SJSA1 (cell line): ENCODE data around the gene ZFPL1. TPM values are rescaled to one million over a fixed set of nuclear protein-coding genes. Genes with fewer than 3 reads are reported as not detected.
A peak's percentile ranks its signal among the peaks of the same experiment; 100 is the strongest.

Source experiments
- DNase-seq, 2 experiments: peaks; one replicate each; pipeline ENCODE4 v3.0.0-alpha.2; 2015 to 2020; ENCODE audit warnings: low spot score in 2 of 2, low read depth in 1 of 2
- H3K27ac ChIP-seq: fragments of 250-450 bp; sonication (Bioruptor Pico); 2 replicates; pipeline ENCODE4 v1.5.1; 2020; ENCODE audit warnings: mild to moderate bottlenecking, moderate library complexity
- H3K27me3 ChIP-seq: fragments of 250-450 bp; sonication (Bioruptor Pico); replicated peaks from 2 replicates; pipeline ENCODE4 v1.5.1; 2020; ENCODE audit warnings: mild to moderate bottlenecking, moderate library complexity
- H3K36me3 ChIP-seq: fragments of 250-450 bp; sonication (Bioruptor Pico); 2 replicates; pipeline ENCODE4 v1.5.1; 2020; ENCODE audit warnings: mild to moderate bottlenecking
- H3K4me1 ChIP-seq: fragments of 250-450 bp; sonication (Bioruptor Pico); replicated peaks from 2 replicates; pipeline ENCODE4 v1.6.1; 2021; ENCODE audit warnings: mild to moderate bottlenecking
- H3K4me3 ChIP-seq: fragments of 250-450 bp; sonication (Bioruptor Pico); 2 replicates; pipeline ENCODE4 v1.5.1; 2020; ENCODE audit warnings: mild to moderate bottlenecking
- H3K9me3 ChIP-seq: fragments of 250-450 bp; sonication (Bioruptor Pico); replicated peaks from 2 replicates; pipeline ENCODE4 v1.5.1; 2020; ENCODE audit warnings: mild to moderate bottlenecking
- total RNA-seq: library from RNA; depleted of rRNA; stranded (reverse); fragments of >200 nt; shearing (Covaris generic); gene quantifications from 2 replicates; pipeline ENCODE4 v1.2.3, GENCODE V29; 2014

ZFPL1 gene
- total RNA-seq, 1 experiment from 2014 or later = 91.9 TPM

DNA sequence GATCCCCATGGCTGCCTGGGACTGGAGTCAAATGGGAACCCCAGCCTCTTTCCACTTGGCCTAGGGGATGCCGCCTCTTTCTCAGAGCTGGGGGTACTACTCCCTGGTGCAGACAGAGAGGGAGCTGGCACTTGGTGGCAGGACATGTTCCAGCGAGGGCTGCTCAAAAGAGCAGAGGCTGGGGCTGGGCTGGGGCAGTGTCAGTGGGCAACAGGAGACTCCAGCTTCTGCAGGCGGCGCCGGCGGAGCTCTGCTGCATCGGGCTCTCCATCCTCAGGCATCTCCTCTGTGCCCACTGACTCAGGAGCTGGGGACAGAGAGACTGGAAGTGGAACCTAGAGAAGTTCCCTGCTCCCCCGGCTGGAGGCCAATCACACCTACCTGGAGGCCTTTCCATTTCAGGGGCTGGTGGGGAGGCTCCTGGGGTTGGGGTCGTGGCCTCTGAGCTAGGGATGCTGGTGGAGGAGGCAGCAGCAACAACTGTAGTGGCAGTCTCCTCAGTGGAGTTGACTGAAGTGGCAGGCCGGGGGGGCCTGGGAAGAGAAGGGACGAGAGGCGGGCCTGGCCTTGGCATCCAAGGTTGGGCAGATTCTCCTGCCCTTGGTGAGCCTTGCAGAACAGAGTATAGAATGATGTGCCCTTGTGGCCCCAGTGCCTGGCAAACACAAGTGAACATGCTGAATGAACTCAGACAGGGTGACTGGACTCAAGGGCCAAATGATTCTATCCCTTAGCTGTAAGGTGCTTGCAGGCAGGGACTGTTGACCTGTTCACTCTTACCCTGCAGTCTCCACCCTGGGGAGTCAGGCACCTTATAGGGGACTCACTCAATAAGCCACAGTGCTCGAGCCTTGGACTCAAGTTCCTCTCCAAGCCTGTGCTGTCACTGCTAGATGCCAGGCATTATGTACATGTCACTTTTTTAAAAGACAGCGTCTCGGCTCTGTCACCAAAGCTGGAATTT, 44.4 kb downstream of the ZFPL1 start:
- no peak overlapping the region for H3K27ac ChIP-seq
- H3K27me3 ChIP-seq = no peaks in the 10 kb centered on the region
- peak in 1 of 2 experiments; percentile 58 for DNase-seq
- H3K4me3 ChIP-seq = no peak overlapping the region
- no peaks in the 10 kb centered on the region for H3K9me3 ChIP-seq
- H3K36me3 ChIP-seq = peaks cover 95% of the 10 kb centered on the region
- H3K4me1 ChIP-seq = peaks cover 7% of the 10 kb centered on the region

DNA sequence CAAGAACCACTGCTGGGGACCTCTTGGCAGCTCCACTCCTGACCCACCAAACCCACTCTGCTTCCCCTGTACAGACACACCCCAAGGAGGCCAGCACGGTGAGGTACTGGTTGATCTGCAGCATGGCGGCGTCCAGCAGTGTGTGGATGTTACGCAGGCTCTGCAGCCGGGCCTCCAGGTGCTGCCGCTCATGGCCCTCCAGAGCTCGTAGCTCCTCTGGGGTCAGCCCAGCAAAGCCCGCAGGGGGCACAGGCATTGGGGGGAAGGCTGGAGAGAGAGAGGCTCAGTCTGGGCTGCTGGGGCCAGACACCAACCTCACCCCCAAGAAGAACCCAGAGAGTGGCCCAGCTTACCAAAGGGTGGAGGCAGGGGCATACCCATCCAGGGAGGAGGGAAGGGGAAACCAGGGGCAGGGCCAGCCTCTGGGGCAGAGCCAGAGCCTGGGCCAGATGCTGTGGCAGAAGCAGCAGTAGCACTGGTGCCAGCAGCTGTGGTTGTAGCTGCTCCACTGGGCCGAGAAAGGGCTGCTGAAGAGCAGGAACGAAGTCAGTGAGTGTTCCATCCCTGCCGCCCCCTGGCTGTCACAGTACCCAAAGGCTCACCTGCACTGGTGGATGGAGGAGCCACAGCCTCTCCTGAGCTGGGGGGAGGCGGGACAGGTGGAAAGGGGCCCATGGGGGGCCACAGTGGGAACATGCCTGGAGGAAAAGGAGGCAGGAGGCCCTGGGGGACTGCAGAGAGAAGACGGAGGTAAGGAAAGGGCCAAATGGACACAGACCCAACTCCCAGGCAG, 45.8 kb downstream of the ZFPL1 start:
- H3K27ac ChIP-seq = no peak overlapping the region
- no peaks in the 10 kb centered on the region for H3K9me3 ChIP-seq
- H3K4me1 ChIP-seq = peaks cover 10% of the 10 kb centered on the region
- H3K4me3 ChIP-seq = no peak overlapping the region
- no peak for DNase-seq
- H3K27me3 ChIP-seq = no peaks in the 10 kb centered on the region
- H3K36me3 ChIP-seq = peaks cover 94% of the 10 kb centered on the region

DNA sequence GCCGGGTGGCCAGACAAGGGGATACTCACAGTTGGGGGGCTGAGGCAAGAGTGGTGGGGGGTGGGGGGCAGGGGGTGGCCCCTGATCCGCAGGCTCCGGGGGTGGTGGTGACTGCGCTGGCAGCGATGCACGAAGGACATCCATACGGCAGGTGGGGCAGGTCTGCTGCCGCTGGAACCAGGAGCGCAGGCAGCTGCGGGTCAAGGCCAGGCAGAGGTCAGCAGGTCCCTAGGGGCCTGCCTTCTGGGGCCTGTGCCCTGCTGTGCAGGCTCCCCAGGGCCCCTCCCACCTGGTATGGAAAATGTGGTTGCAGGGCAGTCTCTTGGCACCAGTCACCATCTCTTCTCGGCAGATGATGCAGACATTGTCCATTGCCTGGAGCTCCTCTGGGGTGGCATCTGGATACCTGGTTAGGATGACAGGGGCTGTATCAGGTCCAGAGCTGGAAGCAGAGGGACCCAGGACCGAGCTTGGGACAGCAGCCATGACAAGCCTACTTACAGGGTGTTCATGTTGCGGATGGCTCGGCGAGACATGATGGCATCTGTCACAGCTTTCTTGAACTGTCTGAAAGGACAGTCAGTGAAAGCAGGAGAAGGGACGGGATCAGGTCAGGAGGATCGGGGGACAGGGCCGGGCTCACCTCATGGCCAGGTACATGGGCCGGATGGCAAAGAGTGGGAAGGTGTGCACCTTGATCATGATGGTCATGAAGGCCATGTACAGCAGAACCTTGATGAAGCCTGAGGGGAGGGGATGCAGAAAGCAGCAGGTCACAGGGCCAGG, 46.8 kb downstream of the ZFPL1 start:
- H3K27ac ChIP-seq = no peak overlapping the region
- peaks cover 85% of the 10 kb centered on the region for H3K36me3 ChIP-seq
- H3K4me1 ChIP-seq = peaks cover 16% of the 10 kb centered on the region
- H3K27me3 ChIP-seq = no peaks in the 10 kb centered on the region
- DNase-seq = no peak
- no peaks in the 10 kb centered on the region for H3K9me3 ChIP-seq
- no peak overlapping the region for H3K4me3 ChIP-seq

DNA sequence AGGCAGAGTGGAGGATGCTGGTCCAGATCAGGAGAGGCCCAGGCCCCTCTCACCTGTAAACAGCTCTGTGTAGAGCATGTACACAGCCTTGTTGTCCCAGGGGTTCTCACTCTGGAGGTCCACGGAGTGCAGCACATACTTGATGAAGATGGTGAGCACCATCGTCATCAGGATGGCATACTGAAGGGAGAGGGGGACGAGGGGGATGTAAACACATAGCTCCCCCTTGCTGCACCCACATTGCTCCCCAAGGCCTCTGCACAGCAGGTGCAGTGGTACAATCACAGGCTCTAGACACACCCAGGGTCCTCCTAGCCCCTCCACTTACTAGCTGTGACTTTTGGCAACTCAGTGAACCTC, 47.4 kb downstream of the ZFPL1 start:
- H3K36me3 ChIP-seq = peaks cover 79% of the 10 kb centered on the region
- no peak for DNase-seq
- H3K4me1 ChIP-seq = peaks cover 16% of the 10 kb centered on the region
- H3K27ac ChIP-seq = no peak overlapping the region
- H3K9me3 ChIP-seq = no peaks in the 10 kb centered on the region
- no peaks in the 10 kb centered on the region for H3K27me3 ChIP-seq
- no peak overlapping the region for H3K4me3 ChIP-seq

DNA sequence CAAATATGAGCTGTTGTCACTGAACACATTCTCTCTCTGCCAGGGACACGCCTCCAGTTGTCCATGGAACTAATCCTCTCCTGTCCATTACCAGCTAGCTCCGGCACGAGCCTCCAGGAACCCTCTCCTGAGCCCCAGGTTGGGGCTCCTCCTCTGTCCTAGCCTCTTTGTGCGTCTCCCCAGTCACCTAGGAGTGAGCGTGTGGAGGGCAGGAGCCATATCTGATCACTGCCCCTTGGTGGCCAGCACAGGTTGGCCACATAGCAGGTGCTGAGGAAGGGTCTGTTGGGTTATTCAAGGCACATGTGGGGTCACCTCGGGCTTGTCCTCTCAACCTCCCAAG, 47.8 kb downstream of the ZFPL1 start:
- Histone ChIP-seq H3K9me3 (no peaks in the 10 kb centered on the region), H3K27ac (no peak overlapping the region), H3K4me1 (peaks cover 16% of the 10 kb centered on the region), H3K36me3 (peaks cover 74% of the 10 kb centered on the region), H3K27me3 (no peaks in the 10 kb centered on the region), H3K4me3 (no peak overlapping the region)
- no peak for DNase-seq

DNA sequence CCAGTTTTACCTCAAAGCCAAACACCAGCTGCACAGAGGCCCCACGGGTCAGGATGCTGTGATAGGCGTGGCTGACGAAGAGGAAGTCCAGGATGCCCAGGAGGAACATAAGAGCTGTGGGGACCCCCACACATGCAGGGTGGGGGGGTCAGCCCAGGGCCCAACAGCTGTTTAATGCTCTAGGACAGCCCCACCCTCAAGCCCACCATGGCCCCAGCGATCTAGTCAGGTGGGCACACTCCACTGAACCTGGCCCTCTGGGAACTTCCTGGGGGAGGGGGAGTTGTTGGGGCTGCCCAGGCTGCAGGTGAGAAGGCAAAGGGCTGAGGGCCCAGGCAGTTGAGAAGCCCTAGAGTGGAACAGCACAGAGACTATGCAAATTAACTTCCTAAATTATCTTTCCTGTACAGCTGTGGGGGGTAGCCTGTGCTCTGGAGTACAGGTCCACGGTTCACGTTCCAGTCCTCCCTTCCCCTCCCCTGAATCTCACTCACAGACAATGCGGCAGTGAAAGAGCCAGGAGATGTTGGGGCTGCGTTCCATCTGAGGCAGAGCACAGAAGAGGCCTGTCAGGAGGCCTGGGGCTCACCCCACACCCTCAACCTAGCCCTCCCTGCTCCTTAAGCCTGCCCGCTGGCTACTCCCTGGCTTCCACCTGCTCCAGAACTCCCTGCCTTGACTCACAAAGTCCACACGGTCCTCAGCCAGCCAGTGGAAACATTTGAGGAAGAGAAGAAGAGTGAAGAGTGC, 48.4 kb downstream of the ZFPL1 start:
- peaks cover 16% of the 10 kb centered on the region for H3K4me1 ChIP-seq
- no peak overlapping the region for H3K27ac ChIP-seq
- peak in 1 of 2 experiments; percentile 50 for DNase-seq
- H3K27me3 ChIP-seq = no peaks in the 10 kb centered on the region
- peaks cover 69% of the 10 kb centered on the region for H3K36me3 ChIP-seq
- no peaks in the 10 kb centered on the region for H3K9me3 ChIP-seq
- no peak overlapping the region for H3K4me3 ChIP-seq

DNA sequence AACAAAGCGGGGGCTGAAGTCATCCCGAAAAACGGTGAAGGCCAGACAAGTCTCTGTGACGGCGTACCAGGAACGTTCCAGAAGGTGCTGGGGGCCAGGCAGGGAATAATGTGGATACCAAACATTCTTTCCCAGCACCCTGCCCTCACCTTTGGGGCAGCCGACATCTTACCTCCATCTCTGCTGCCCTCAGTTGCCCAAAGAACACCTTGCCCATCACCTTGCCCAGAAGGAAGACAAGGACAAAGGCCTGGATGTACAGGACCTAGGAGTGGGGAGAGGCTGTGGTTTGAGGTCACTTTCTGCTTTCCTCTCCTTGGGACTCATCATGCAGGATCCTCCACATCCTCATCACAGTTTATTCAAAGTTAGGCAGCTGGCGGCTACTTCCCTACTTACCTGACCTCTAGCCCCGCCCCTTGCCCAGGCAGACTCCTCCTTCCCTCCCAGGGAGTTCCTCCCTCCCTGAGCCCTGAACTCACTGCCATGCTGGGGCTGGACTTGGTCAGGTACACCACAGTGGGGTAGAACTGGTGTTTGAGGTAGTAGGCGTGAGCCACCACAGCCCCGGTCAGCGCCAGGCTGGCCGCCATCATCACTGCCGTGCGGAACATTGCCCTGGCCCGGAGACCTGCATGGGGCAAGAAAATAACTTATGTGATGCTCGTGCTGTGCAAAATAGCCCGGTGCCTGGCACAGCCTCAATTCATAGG, 49.1 kb downstream of the ZFPL1 start:
- peak overlapping the region; percentile 84 for H3K4me3 ChIP-seq
- peaks cover 61% of the 10 kb centered on the region for H3K36me3 ChIP-seq

DNA sequence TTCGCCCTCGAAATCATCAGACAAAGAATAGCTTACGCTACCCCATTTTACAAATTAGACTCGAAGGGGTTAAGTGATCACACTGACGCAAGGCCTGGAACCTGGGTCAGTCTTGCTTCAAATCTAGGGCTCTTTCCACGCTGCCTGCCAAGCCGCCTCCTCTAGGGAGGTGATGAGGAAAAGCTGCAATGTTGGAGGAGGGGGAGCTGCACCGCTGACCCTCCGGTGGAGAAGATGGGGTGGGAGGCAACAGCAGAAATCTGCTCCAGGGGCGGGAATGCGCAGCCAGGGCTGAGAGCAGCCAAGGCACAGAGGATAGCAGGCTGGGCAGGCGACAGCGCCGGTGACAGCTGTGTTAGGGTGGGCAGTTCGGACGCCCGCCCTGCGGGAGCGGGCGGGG, 49.7 kb downstream of the ZFPL1 start:
- H3K9me3 ChIP-seq = no peaks in the 10 kb centered on the region
- peak in 1 of 2 experiments; percentile 55 for DNase-seq
- H3K36me3 ChIP-seq = peaks cover 56% of the 10 kb centered on the region
- H3K27ac ChIP-seq = no peak overlapping the region
- H3K4me1 ChIP-seq = peaks cover 16% of the 10 kb centered on the region
- peak overlapping the region; percentile 84 for H3K4me3 ChIP-seq
- H3K27me3 ChIP-seq = no peaks in the 10 kb centered on the region

More for the DNA sequence above, 49.1 kb downstream of the ZFPL1 start:
- DNase-seq = peak in 1 of 2 experiments; percentile 65
- H3K27me3 ChIP-seq = no peaks in the 10 kb centered on the region
- H3K4me1 ChIP-seq = peaks cover 16% of the 10 kb centered on the region
- no peak overlapping the region for H3K27ac ChIP-seq
- no peaks in the 10 kb centered on the region for H3K9me3 ChIP-seq

DNA sequence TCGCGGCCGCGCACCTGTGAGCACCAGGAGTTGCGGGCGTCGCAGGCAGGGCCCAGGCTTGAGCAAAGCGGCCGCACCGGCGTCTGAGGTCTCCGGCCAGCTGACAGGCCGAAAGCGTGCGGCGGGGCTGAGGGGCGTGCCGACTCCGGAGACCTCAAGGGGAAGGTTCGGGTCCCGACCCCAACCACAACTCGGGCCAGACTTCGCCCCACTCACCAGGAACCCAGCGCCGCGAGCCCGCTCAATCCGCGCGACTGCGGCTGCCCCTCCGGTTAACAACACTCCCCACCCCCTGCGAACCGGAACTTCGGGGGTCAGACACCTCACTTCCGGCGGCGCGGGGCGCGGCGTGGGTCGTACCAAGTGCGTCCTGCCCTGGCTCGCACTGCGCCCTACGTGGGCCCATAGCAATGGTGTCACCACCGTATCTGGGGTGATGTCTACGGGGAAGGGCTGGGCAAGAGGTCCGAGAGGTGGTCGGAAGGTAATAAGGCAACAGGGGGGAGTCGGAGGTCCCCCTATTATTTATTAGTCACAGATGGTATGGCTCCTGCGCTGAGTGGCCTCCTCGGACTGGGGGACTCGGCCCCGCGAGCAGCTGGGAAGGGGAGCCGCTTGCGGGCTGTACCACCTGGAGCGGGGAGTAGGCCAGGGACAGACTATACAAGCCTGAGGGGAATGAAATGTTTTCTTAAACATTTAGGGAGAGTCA, 50.4 kb downstream of the ZFPL1 start, which contains the start of gene SYVN1:
SYVN1 (minus strand) TSS at position 280 of the 712 bp plus-strand sequence. CDS start 918 bp downstream, outside the sequence.
- H3K27me3 ChIP-seq = no peaks in the 10 kb centered on the region

DNA sequence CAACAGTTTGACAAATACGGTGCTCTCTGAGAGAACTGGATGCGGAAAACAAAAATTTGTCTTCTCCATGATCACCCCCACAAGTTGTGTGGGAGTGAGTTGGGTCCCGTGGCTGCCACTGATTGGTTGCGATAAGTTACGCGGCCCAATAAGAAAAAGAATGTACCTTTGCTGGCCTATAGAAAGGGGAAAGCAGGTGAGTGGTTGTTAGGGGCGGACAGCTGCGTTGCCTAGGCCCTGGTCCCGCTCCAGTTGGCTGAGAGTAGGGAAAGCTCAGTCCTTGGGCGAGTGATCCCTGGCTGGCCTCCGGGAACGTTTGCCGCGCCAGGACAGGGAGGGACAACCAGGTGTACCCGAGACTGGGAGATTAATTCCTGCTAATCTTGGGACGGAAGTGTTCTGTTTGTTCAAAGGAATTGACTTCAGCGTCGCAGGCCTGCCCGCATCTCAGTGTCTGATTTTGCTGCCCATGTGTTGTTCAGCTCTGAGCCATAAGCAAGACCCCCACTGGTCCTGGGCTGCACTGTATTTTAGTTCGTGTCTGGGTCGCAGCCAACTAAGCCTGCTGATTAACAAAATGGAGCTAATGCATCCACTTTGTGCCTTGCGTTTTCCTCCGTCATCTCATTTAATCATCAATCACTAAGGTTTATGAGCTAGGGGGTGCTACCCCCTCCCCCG, 51.1 kb downstream of the ZFPL1 start:
- Histone ChIP-seq H3K27ac (peak overlapping the region; percentile 98), H3K4me3 (peak overlapping the region; percentile 84), H3K4me1 (peaks cover 16% of the 10 kb centered on the region), H3K27me3 (peaks cover 2% of the 10 kb centered on the region), H3K36me3 (peaks cover 42% of the 10 kb centered on the region), H3K9me3 (no peaks in the 10 kb centered on the region)
- peak; percentile 97 to 100 for DNase-seq

More for the DNA sequence above, 50.4 kb downstream of the ZFPL1 start, which contains the start of gene SYVN1:
- H3K27ac ChIP-seq = peak within 1 kb of the TSS; percentile 98
- H3K4me1 ChIP-seq = peaks cover 16% of the 10 kb centered on the region
- DNase-seq = peak; percentile 97 to 100
- H3K4me3 ChIP-seq = peak within 1 kb of the TSS; percentile 84
- no peaks in the 10 kb centered on the region for H3K9me3 ChIP-seq
- peaks cover 49% of the 10 kb centered on the region for H3K36me3 ChIP-seq

DNA sequence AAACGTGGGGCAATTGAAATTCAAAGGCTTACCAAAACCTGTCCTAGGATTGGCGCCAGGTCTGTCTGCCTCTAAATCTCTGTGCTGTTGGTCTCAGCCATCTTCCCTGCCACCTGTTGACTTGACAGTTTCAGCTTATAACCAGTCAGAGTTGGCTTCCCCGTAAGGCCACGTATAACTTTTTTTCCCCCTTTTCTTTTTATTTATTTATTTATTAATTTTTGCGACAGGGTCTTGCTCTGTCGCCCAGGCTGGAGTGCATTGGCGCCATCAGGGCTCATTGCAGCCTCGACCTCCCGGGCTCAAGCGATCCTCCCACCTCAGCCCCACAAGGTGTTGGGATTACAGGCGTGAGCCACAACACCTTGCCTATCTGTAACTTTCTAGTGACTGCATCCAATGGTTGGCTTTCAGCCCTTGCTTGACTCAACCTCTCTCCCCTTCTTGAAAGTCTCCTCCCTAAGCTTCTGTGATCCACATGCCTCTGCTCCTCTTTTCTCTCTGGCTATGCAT, 51.7 kb downstream of the ZFPL1 start:
- Histone ChIP-seq H3K4me3 (peak overlapping the region; percentile 84), H3K27ac (no peak overlapping the region), H3K27me3 (peaks cover 8% of the 10 kb centered on the region), H3K9me3 (no peaks in the 10 kb centered on the region), H3K36me3 (peaks cover 38% of the 10 kb centered on the region), H3K4me1 (peaks cover 16% of the 10 kb centered on the region)
- DNase-seq = no peak
